RPMI8226 (cell line): ENCODE results near the gene DYNLT4.
"Not testable (repeated sequence)": the region's sequence is repeated elsewhere in the genome, so short reads cannot be mapped to it uniquely, and the experiment has no call there.

Source experiments
- DNase-seq: peaks from one replicate; pipeline ENCODE4 v3.0.0-alpha.2; 2015

The DYNLT4 gene

GRCh38 chr1:44828003-44828651 is 21.0 kb upstream of the DYNLT4 start:
- no peak for DNase-seq

DNA sequence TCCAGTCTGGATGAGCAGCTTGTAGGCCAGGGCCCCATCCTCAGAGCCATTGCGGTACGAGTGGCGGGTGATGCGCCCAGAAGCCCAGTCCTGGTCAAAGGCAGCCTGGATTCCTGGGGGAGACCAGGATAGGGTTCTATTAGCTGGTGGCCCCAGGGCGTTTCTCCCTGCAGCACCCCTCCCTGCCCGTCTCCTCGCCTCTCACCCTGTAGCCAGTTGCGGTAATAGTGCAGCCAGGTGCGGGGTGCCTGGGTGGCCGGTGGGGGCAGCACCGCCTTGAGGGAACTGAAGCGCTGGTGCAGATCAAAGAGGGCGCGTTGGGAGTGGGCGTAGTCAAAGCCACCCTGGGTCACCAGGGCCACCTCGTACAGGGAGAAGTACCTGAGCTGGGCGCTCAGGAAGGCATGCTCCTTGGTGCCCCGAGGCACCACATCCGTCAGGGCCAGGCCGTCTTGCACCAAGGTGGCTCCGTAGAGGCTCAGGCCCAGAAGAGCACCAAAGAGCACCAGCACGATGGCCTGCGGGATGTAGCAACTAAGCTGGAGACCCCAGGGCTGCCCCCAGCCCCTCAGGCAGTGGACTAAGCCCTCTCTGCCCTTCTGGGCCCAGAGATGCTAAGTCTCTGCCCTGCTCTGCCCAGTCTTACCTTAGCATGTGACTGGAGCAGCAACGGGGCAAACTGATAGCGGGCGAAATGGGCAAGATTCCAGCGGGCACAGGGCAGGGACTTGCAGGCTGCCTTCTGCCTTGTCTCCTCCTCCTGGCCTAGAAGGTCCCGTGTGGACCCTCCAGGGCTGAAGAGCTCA is 20.2 kb upstream of the DYNLT4 start:
- no peak for DNase-seq

DNA sequence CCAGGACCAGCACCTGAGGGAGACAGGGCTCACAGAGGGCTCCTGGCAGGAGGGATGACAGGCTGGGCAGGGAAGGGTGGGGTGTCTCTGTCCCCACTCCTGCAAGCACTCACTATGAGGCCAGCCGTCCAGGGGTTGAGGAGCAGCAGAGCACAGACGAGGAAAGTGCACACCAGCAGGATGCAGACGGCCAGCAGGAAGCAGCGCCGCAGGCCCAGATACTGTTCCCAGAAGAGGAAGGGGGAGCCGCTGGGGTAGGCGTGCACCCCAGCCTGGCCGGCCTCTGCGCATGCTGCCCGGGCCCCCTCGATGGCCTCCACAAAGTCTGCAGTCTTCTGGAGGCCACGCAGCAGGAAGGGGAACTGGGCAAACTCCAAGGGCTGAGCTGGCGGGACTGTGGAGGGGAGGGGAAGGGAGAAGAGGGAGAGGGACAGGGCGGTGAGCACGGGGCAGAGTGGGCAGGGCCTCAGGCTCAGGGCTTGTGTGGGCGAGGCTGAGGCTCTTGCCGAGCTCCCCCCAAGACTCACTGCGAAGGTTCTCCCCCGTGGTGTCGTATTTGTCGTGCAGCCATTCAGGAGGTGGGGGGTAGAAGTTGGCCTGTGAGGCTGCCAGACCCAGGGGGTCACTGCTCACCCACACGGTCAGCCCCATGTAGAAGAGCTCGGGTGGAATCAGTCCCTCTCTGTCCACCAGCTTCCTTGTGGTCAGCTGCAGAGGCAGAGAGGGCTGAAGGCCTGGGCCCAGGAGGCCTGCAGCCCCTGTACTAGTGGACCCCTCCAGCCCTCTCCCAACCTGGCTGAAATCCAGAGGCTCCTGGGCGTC is 19.4 kb upstream of the DYNLT4 start:
- no peak for DNase-seq

DNA sequence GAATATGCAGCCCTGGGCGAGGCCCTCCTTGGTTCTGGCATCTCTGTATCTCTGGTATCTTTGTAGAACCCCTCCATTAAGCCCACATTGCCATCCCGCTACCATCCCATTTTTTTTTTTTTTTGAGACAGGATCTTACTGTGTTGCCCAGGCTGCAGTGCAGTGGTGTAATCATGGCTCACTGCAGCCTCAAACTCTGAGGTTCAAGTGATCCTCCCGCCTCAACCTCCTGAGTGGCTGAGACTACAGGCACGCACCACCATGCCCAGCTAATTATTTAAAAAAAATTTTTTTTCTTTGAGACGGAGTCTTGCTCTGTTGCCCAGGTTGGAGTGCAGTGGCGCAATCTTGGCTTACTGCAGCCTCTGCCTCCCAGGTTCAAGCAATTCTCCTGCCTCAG is 17.2 kb upstream of the DYNLT4 start:
- not testable (repeated sequence) for DNase-seq

- DNase-seq, result no peak
Measured at GRCh38 chr1:44822981-44823451, 15.9 kb upstream of the DYNLT4 start.

DNA sequence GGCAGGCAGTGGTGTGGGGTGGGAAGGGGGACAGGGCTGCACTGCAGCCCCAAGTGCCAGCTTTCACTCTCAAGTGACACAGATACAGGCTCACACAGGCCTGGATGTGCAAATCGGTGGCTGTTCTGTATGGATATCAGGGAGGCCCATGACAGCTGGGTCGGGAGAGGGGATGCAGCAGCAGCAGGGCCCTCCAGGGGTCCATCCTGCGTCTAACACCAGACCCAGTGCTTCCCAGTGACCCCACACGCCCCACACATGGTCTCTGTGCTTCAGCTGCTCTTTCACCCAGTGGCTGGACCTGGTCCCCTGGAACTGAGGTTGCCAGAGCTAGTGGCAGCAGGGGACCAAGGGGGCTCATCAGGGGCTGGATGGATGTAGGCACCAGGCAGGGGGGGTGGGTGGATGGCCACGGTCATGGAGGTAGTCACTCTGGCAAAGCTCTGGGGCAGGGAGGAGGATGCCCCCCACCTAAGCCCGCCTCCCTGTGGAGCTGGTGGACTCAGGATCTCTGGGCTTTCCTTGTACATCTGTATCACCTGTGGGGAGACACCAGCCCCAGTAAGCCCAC is 15.1 kb upstream of the DYNLT4 start:
- no peak for DNase-seq

GRCh38 chr1:44821240-44821715 is 14.1 kb upstream of the DYNLT4 start:
- DNase-seq, result no peak

- DNase-seq, result no peak
Measured at GRCh38 chr1:44820328-44821239, 13.4 kb upstream of the DYNLT4 start.

- DNase-seq, result peak; percentile 89
Measured at GRCh38 chr1:44819608-44820327, 12.6 kb upstream of the DYNLT4 start.

DNA sequence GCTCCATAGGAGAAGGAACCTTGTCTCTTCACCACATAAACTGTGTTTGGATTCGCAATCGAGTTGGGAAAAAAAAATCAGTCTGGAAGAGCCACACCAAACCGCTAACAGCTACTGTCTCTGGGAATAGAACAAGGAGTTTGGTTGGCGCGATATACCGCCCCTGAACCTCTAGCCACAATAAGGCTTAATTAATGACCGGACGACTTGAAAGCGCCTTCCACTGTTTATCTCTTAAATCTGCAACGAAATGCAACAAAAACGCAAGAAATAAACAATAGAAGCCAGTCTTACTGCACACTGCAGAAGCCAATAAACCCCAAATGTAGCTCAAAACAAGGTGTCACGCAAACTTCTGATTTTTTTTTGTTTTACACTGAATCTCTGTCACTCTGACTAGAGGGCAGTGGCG is 12.1 kb upstream of the DYNLT4 start:
- DNase-seq, result no peak

DNA sequence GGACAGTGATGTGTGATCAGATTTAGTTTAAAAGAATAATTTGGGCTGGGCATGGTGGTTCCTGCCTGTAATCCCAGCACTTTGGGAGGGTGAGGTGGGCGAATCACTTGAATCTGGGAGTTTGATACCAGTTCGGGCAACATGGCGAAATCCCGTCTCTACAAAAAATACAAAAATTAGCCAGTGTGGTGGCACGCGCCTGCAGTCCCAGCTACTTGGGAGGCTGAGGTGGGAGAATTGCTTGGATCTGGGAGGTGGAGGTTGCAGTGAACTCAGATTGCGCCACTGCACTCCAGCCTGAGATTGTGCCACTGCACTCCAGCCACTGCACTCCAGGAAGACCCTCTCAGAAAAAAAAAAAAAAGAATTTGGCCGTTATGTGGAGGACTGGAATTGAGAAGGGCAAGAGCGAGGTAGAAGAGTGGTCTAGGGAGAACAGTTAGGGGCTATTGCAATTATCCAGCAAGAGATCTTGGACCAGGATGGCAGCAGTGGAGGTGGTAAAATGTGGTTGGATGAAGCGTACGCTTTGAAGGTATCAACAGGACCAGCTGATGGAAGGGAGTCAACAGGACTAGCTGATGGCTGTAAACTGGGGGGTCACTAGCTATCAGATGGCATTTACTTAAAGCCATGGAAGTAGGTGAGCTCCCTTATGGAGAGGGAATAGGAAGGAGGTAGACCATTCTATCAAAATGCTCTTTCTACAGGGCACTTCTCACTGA is 10.8 kb upstream of the DYNLT4 start:
- DNase-seq, result no peak

- DNase-seq, result no peak
Measured at GRCh38 chr1:44817307-44817706, 10.2 kb upstream of the DYNLT4 start.

GRCh38 chr1:44815926-44816325 is 8.8 kb upstream of the DYNLT4 start:
- DNase-seq, result not testable (repeated sequence)

GRCh38 chr1:44812822-44813543 is 5.8 kb upstream of the DYNLT4 start:
- DNase-seq, result no peak

GRCh38 chr1:44811234-44811633 is 4.1 kb upstream of the DYNLT4 start:
- no peak for DNase-seq

- DNase-seq, result not testable (repeated sequence)
Measured at GRCh38 chr1:44810762-44811105, 3.6 kb upstream of the DYNLT4 start.

GRCh38 chr1:44810101-44810761 is 3.1 kb upstream of the DYNLT4 start:
- DNase-seq, result peak; percentile 97

DNA sequence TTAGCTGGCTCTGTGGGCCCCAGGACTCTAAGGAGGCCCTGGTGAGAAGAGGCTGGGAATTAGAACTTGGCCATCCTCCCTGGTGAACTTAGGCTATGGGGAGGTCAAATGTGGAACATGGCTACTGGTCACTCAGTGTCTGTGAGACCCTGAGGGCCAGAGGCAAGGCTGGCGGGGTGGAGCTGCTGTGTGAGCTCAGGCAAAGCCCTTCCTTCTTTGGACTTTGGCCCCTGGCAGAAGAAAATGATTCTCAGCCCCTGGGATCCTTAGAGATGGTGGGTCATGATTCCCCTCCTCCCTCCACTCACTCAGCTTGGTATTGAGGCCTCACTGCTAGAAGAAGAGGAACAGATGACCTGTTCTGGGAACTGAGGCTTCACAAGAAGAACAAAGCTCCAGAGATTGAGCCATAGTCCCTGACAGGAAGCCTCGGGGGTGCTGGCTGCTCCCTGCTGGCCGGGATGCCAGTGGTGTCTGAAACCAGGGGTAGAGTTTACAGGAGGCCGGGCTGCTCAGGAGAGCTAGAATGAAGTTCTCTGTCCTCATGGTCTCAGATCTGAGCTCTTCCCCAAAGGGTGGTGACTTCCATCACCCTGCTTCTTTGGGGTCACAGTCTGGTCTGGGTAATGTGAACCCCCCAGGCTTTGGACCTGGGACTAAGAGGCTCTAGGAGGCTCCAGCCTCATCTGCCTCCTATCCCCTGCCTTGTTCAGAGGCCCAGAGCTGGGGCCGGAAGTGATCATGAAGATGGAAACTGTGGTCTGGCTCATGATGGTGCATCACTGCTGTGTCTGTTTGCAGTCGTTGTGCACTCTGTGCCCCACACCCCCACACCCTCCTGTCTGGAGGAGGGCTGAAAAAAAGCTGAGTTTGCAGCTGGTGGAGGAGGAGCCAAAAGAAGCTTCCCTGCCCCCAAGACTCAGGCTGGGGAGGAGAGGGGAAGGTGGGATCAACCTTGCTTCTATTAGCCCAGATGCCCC is 2.1 kb upstream of the DYNLT4 start:
- peak; percentile 97 for DNase-seq
